Stomach smooth muscle (tissue), 2 donors: ENCODE data around the gene CDH16.

Experiments used
- H3K27ac ChIP-seq: one replicate; pipeline ENCODE4 v1.7.0; 2013; ENCODE audit warnings: mild to moderate bottlenecking, low read length, inconsistent platforms
- H3K27me3 ChIP-seq, 2 donors: one replicate each; pipeline ENCODE4 v1.7.0; 2013; ENCODE audit warnings: low read length in 2 of 2; ENCODE audit not compliant: insufficient read depth in 2 of 2, control insufficient read depth in 1 of 2
- H3K36me3 ChIP-seq, 2 donors: one replicate each; pipeline ENCODE4 v1.7.0; 2013; ENCODE audit warnings: low read length in 2 of 2; ENCODE audit not compliant: control insufficient read depth in 2 of 2, insufficient read depth in 2 of 2
- H3K4me1 ChIP-seq: one replicate; pipeline ENCODE4 v1.7.0; 2013; ENCODE audit warnings: low read length; ENCODE audit not compliant: control insufficient read depth, insufficient read depth
- H3K4me3 ChIP-seq, 2 donors: one replicate each; pipeline ENCODE4 v1.7.0; 2013; ENCODE audit warnings: low read length in 2 of 2
- H3K9ac ChIP-seq, 2 donors: one replicate each; pipeline ENCODE4 v1.7.0; 2013; ENCODE audit warnings: low read length in 2 of 2, mild to moderate bottlenecking in 1 of 2
- H3K9me3 ChIP-seq, 2 donors: one replicate each; pipeline ENCODE4 v1.7.0; 2013; ENCODE audit warnings: low read length in 2 of 2; ENCODE audit not compliant: control insufficient read depth in 2 of 2
- donor health status: healthy.
- donor health status: Pancreatic carcinoma.

Gene CDH16

DNA sequence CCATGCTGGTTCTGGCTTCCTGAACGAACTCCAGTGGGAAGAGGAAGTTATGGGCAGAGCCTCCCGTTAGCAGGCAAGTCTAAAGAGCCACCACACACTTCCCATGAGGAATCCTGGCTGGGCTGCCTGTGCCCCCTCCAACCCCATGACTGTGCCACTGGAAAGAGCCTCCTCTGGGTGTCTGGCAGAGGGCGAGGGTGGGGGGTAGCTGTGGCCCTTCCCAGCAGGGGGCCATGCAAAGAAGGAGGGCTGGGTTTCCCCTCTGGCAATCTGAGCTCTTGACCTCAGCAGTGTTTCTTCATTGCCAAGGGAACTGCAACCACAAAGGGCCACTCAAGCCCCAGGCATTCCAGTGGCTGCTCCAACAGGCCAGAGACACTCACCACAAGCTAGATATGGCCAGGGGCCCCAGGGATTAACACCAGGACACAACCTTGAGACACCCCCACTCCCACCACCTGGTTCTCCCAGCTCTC lies 8.3 kb upstream of the CDH16 start:
- Histone ChIP-seq H3K9ac (peak overlapping the region in 1 of 2 donors; percentile 29), H3K4me3 (no peak overlapping the region), H3K36me3 (peaks cover 0 to 14% of the 10 kb centered on the region in 2 donors), H3K4me1 (peaks cover 58% of the 10 kb centered on the region), H3K9me3 (no peaks in the 10 kb centered on the region), H3K27me3 (no peaks in the 10 kb centered on the region), H3K27ac (peak overlapping the region; percentile 82)

DNA sequence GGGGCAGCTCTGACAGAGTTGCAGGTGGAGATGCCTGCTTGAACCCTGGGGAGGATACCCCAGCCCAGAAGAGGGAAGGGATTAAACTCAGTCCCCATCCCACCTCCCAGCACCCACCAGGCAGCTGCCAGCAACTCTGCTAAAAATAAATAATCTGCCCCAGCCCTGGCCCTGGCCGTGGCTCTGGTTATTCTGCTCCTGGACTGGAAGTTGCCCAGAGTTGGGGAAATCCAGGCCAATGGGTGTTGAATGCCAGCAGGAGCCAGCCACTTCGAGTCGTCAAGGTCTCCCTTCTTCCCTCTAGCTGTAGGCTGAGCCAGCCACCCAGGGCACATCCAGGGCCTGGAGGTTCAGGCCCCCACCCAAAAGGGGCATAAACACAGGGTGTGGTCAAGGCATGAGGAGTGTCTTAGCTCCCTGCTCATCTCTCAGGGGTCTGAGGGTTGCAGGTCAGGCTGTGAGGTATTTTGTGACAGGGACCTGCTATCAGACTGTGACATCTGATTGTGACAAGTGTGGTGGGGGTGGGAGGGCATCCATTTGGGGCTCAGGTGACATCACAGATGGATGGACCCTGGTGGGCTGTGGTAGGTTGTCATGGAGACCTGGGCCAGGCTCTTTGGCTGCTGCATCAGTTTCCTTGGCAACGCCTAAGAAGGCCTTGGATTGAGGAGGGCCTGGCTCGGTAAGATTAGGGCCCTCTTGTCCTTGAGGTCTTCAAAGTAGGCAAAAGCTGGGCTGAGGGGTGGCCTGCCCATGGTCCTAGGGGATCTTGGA lies 7.7 kb upstream of the CDH16 start:
- peak overlapping the region; percentile 82 for H3K27ac ChIP-seq
- peak overlapping the region in 1 of 2 donors; percentile 81 for H3K4me3 ChIP-seq
- peaks cover 64% of the 10 kb centered on the region for H3K4me1 ChIP-seq
- H3K36me3 ChIP-seq: peaks cover 0 to 8% of the 10 kb centered on the region in 2 donors
- H3K27me3 ChIP-seq: no peaks in the 10 kb centered on the region
- H3K9ac ChIP-seq: peak overlapping the region; percentile 24 to 66
- H3K9me3 ChIP-seq: no peaks in the 10 kb centered on the region

DNA sequence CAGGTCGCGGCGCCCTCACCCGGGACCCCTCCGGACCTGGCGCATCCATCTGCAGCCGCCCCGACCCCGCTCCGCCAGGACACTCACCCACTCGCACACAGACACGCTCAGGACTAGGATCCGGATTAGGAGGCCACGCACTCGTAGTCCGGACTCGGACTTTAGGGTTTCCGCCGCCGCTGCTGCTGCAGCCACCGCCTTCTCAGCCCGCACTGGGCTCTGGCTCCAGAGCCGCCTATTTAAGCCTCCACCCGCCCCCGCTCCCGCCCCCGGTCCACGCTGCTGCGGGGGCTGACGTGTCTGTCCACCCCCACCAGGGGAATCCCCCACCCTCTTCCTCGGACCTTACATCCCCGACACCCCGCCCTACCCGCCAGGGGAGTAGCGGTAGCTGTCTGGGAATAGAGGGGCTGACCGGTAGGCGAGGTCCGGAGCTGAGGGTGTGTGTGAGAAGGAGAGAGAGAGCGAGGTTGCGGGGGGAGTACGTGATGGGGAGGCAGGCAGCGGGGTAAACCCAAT lies 6.7 kb upstream of the CDH16 start, which contains the start of gene RRAD:
Gene RRAD, minus strand, starts transcription at position 214 of the 519 bp plus-strand sequence. CDS start 356 bp downstream, outside the sequence.
- Histone ChIP-seq H3K4me1 (peaks cover 73% of the 10 kb centered on the region), H3K27me3 (no peaks in the 10 kb centered on the region)

DNA sequence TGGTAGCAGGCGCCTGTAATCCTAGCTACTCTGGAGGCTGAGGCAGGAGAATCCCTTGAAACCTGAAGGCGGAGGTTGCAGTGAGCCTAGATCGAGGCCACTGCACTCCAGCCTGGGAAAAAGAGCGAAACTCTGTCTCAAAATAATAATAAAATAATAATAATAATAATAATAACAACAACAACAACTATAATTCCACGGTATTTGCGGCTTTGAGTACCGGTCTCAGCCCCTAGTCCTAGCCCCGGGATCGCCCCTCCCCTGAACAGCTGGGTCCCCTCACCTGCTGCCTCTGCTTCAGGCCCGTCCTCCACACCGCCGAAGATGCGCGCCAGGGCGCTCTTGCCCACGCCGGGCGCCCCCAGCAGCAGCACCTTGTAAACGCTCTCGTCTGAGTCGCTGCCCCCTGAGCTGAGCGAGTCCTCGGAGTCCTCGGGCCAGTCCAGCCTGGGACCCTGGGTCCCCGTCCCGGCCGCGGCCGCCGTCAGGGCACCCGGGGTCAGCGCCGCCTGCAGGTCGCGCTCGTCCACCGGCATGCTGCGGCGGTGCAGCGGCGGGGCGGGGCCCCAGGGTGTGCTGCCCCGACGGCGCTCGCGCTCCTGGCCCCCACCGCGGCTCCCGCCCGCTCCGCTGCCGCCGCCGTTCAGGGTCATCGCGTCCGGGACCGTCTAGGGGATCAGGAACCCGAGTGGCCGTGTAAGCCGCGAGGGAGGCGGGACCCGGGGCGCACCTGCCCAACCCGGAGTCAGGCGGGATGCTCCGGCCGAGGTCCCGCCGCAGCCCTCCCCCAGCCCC lies 6.0 kb upstream of the CDH16 start:
- Histone ChIP-seq H3K4me3 (peak overlapping the region; percentile 61 to 81), H3K9ac (peak overlapping the region; percentile 49 to 72), H3K9me3 (no peaks in the 10 kb centered on the region), H3K27me3 (no peaks in the 10 kb centered on the region), H3K4me1 (peaks cover 80% of the 10 kb centered on the region), H3K36me3 (peaks cover 4 to 6% of the 10 kb centered on the region in 2 donors), H3K27ac (peak overlapping the region; percentile 82)

More for the DNA sequence above, 6.7 kb upstream of the CDH16 start, which contains the start of gene RRAD:
- H3K9me3 ChIP-seq: no peaks in the 10 kb centered on the region
- H3K4me3 ChIP-seq: peak within 1 kb of the TSS; percentile 61 to 81
- peaks cover 4 to 6% of the 10 kb centered on the region in 2 donors for H3K36me3 ChIP-seq
- H3K27ac ChIP-seq: peak within 1 kb of the TSS; percentile 82
- H3K9ac ChIP-seq: peak within 1 kb of the TSS; percentile 49 to 72

DNA sequence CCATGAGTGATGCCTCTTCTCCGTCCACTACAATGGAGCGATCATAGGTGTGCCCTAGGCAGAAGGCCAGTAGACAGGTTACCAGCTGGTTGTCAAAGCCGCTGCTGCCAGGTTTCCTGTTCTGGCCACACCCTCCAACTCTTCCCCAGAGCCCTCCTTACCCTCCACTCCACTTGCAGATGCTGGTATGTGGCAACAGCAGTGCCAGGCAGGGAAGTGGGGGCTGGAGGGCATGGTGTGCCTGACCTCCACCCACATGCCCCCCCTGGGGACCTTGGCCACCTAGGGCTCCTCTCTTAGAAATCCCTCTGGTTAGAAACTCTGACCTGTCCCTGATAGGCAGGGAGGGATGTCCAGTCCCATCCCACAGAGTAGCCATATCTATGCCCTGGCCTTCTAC lies 5.2 kb upstream of the CDH16 start:
- H3K9ac ChIP-seq: peak overlapping the region; percentile 13 to 44
- peaks cover 85% of the 10 kb centered on the region for H3K4me1 ChIP-seq
- H3K9me3 ChIP-seq: no peaks in the 10 kb centered on the region
- peaks cover 4 to 6% of the 10 kb centered on the region in 2 donors for H3K36me3 ChIP-seq
- no peaks in the 10 kb centered on the region for H3K27me3 ChIP-seq
- H3K4me3 ChIP-seq: peak overlapping the region; percentile 45 to 81
- H3K27ac ChIP-seq: peak overlapping the region; percentile 69

DNA sequence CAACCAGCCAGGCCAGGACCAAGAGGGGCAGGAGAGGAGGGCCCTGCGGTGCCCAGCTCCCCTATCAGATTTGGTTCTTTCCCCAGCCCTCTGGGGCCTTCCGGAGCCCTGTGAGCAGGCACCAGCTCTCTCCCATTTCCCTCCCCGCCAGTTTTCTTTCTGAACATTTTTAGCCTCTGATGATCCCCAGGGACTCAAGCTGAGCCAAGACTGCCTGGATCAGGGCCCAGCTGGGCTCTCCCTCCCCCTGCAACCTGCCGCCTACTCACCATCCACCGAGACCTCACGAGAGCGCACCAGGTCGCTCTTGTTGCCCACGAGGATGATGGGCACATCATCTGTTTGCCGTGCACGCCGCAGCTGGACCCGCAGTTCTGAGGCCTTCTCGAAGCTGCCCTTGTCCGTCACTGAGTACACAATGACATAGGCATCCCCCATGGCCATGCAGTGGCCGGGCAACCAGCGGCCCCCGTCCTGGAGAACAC lies 4.6 kb upstream of the CDH16 start:
- Histone ChIP-seq H3K27me3 (no peaks in the 10 kb centered on the region), H3K27ac (peak overlapping the region; percentile 69), H3K36me3 (peaks cover 4 to 6% of the 10 kb centered on the region in 2 donors), H3K9ac (peak overlapping the region; percentile 44 to 60), H3K4me1 (peaks cover 82% of the 10 kb centered on the region), H3K4me3 (peak overlapping the region; percentile 45 to 81), H3K9me3 (no peaks in the 10 kb centered on the region)

DNA sequence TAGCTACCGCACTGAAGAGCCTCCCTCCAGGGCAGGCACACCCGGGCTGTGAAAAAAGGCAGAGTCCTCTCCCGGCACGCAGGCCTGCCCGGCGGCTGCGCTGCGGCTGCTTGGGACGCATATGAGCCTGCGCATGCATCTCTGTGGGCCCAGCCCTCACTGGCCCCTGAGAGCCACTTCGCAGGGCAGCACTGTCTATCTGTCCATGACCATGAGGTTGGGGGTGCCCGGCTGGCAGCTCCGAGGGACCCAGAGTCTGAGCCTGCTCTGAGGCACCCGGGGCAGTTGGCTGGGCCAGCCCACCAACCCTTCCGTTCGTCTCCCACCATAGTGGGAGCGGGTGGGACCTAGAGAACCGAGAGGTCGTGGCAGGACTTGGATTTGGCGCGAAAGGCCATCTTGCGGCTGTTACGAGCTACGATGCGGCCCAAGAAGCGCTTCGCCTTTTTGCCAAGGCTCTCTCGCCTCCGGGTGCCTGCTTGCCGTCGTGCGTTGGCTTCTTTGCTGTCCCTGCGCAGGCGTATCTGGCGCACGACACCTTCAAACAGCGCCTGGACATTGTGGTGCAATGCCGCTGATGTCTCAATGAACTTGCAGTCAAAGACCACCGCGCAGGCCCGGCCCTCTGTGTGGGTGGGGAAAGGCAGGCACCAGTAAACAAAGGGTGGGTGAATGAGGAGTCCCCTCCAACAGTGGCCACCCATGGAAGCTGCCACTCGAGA lies 3.2 kb upstream of the CDH16 start:
- Histone ChIP-seq H3K9me3 (no peaks in the 10 kb centered on the region), H3K36me3 (peaks cover 4 to 6% of the 10 kb centered on the region in 2 donors), H3K27me3 (no peaks in the 10 kb centered on the region), H3K4me1 (peaks cover 68% of the 10 kb centered on the region), H3K9ac (no peak overlapping the region), H3K4me3 (no peak overlapping the region), H3K27ac (peak overlapping the region; percentile 60)

DNA sequence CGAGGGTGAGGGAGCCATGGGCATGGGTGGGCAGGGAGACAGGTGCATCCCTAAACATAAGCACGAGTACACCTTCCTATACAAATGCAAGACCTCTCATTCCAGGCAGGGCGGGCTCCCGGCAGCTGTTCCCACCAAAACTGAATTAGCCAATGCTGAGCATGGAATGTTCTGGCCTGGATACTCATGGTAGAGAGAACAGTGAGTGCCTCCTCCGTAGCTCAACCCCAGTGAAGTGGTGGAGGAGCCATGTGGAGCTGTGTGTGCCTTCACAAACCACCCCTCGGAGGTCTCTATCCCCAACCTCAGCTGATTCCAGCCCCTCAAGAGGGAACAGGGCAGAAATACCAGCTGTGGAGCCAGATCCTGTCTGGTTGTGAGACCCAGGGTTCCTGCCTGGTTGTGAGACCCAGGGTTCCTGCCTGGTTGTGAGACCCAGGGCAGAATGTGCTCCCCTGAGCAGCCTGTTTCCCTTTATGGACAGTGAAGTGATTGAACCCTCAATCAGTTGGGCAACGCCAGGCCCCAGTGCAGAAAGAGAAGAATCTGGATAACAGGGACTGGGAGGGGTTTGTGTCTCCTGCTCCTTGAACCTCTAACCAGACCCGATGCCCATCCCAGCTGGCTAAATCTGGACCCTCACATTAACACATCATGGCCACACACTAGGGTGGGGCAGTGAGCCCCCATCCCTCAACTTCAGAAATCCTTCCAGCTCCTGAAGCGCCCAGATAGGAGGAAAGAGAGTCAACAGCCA lies 2.4 kb upstream of the CDH16 start:
- Histone ChIP-seq H3K9ac (peak overlapping the region in 1 of 2 donors; percentile 13), H3K36me3 (peaks cover 4 to 6% of the 10 kb centered on the region in 2 donors), H3K27ac (peak overlapping the region; percentile 60), H3K4me1 (peaks cover 61% of the 10 kb centered on the region), H3K9me3 (no peaks in the 10 kb centered on the region), H3K4me3 (no peak overlapping the region), H3K27me3 (no peaks in the 10 kb centered on the region)

DNA sequence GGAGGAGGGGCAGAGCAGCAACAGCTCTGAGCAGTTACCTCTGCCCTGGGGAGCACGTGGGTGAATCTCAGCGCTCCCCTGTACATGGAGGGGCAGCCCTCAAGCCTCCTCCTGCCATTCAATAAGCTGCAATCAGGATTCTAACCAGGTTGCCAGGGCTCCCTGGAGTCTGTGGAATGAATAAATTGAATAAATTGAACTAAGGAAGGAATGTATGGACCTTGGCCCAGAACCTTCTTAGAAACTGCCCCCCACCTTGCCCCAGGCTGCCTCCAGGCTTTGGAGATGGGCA lies 1.6 kb upstream of the CDH16 start:
- Histone ChIP-seq H3K4me1 (peaks cover 55% of the 10 kb centered on the region), H3K27ac (peak overlapping the region; percentile 11), H3K36me3 (peaks cover 4 to 6% of the 10 kb centered on the region in 2 donors), H3K4me3 (no peak overlapping the region), H3K9ac (no peak overlapping the region), H3K9me3 (no peaks in the 10 kb centered on the region), H3K27me3 (no peaks in the 10 kb centered on the region)
